HEK293 (cell line): Measurements from ENCODE around the gene DCTN4.

ENCODE experiments used
- SETDB1 ChIP-seq: IDR thresholded peaks from one replicate; pipeline ENCODE4 v1.6.1; 2017; ENCODE audit warnings: mild to moderate bottlenecking, low read length, moderate library complexity, mixed read lengths; ENCODE audit not compliant: insufficient read length
- ZNF175 ChIP-seq: fragments of 450-650 bp; formaldehyde crosslinking; IDR thresholded peaks from 2 replicates; pipeline ENCODE4 v1.5.1; 2016; ENCODE audit warnings: missing biosample characterization, missing genetic modification characterization
- TF ChIP-seq, protein P1 (sequence below): fragments of 450-650 bp; formaldehyde crosslinking; IDR thresholded peaks from 2 replicates; pipeline ENCODE4 v1.5.1; 2016; ENCODE audit warnings: missing biosample characterization, missing genetic modification characterization
- TF ChIP-seq, protein P2 (sequence below): fragments of 450-650 bp; formaldehyde crosslinking; IDR thresholded peaks from 2 replicates; pipeline ENCODE4 v1.5.1; 2016; ENCODE audit warnings: missing biosample characterization, missing genetic modification characterization
- TF ChIP-seq, protein P3 (sequence below): fragments of 450-650 bp; formaldehyde crosslinking; IDR thresholded peaks from 2 replicates; pipeline ENCODE4 v1.5.1; 2016; ENCODE audit warnings: missing biosample characterization, missing genetic modification characterization
- TF ChIP-seq, protein P4 (sequence below): fragments of 450-650 bp; formaldehyde crosslinking; IDR thresholded peaks from 2 replicates; pipeline ENCODE4 v1.5.1; 2017; ENCODE audit warnings: missing biosample characterization, missing genetic modification characterization

DNA sequence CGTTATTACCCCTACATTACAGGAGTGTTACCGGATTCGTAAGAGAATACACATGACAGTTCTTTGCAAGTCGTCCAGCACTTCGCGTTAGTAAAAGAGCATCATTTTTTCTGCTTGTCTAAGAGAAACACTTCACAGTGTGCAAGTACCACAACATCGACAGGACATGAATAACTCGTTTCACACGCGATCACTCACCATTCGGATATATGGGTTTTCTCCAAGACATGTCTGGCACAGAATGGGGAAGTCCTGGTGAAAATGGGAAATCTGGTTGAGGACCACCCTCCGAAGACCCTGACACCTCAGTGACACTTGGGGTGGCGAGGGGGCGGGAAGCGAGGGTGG is 58.6 kb downstream of the DCTN4 start:
- TF ChIP-seq, protein P1, sequence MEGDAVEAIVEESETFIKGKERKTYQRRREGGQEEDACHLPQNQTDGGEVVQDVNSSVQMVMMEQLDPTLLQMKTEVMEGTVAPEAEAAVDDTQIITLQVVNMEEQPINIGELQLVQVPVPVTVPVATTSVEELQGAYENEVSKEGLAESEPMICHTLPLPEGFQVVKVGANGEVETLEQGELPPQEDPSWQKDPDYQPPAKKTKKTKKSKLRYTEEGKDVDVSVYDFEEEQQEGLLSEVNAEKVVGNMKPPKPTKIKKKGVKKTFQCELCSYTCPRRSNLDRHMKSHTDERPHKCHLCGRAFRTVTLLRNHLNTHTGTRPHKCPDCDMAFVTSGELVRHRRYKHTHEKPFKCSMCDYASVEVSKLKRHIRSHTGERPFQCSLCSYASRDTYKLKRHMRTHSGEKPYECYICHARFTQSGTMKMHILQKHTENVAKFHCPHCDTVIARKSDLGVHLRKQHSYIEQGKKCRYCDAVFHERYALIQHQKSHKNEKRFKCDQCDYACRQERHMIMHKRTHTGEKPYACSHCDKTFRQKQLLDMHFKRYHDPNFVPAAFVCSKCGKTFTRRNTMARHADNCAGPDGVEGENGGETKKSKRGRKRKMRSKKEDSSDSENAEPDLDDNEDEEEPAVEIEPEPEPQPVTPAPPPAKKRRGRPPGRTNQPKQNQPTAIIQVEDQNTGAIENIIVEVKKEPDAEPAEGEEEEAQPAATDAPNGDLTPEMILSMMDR (tag by site-specific recombination) = no peak
- TF ChIP-seq ZNF175 (no peak), SETDB1 (no peak)
- TF ChIP-seq, protein P2, sequence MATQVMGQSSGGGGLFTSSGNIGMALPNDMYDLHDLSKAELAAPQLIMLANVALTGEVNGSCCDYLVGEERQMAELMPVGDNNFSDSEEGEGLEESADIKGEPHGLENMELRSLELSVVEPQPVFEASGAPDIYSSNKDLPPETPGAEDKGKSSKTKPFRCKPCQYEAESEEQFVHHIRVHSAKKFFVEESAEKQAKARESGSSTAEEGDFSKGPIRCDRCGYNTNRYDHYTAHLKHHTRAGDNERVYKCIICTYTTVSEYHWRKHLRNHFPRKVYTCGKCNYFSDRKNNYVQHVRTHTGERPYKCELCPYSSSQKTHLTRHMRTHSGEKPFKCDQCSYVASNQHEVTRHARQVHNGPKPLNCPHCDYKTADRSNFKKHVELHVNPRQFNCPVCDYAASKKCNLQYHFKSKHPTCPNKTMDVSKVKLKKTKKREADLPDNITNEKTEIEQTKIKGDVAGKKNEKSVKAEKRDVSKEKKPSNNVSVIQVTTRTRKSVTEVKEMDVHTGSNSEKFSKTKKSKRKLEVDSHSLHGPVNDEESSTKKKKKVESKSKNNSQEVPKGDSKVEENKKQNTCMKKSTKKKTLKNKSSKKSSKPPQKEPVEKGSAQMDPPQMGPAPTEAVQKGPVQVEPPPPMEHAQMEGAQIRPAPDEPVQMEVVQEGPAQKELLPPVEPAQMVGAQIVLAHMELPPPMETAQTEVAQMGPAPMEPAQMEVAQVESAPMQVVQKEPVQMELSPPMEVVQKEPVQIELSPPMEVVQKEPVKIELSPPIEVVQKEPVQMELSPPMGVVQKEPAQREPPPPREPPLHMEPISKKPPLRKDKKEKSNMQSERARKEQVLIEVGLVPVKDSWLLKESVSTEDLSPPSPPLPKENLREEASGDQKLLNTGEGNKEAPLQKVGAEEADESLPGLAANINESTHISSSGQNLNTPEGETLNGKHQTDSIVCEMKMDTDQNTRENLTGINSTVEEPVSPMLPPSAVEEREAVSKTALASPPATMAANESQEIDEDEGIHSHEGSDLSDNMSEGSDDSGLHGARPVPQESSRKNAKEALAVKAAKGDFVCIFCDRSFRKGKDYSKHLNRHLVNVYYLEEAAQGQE = no peak
- TF ChIP-seq, protein P3, sequence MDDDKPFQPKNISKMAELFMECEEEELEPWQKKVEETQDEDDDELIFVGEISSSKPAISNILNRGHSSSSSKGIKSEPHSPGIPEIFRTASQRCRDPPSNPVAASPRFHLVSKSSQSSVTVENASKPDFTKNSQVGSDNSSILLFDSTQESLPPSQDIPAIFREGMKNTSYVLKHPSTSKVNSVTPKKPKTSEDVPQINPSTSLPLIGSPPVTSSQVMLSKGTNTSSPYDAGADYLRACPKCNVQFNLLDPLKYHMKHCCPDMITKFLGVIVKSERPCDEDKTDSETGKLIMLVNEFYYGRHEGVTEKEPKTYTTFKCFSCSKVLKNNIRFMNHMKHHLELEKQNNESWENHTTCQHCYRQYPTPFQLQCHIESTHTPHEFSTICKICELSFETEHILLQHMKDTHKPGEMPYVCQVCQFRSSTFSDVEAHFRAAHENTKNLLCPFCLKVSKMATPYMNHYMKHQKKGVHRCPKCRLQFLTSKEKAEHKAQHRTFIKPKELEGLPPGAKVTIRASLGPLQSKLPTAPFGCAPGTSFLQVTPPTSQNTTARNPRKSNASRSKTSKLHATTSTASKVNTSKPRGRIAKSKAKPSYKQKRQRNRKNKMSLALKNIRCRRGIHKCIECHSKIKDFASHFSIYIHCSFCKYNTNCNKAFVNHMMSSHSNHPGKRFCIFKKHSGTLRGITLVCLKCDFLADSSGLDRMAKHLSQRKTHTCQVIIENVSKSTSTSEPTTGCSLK (tag by site-specific recombination) = no peak
- TF ChIP-seq, protein P4, sequence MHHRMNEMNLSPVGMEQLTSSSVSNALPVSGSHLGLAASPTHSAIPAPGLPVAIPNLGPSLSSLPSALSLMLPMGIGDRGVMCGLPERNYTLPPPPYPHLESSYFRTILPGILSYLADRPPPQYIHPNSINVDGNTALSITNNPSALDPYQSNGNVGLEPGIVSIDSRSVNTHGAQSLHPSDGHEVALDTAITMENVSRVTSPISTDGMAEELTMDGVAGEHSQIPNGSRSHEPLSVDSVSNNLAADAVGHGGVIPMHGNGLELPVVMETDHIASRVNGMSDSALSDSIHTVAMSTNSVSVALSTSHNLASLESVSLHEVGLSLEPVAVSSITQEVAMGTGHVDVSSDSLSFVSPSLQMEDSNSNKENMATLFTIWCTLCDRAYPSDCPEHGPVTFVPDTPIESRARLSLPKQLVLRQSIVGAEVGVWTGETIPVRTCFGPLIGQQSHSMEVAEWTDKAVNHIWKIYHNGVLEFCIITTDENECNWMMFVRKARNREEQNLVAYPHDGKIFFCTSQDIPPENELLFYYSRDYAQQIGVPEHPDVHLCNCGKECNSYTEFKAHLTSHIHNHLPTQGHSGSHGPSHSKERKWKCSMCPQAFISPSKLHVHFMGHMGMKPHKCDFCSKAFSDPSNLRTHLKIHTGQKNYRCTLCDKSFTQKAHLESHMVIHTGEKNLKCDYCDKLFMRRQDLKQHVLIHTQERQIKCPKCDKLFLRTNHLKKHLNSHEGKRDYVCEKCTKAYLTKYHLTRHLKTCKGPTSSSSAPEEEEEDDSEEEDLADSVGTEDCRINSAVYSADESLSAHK = no peak
